ENCODE measurements around the gene ANKS1B. TPM values are rescaled to one million over a fixed set of nuclear protein-coding genes. Genes with fewer than 3 reads are reported as not detected.

ANKS1B gene
- total RNA-seq, 4 donors from 2014 or later = 34.5 to 81.9 (median 71.1) TPM

- no peak for TF ChIP-seq POLR2A (IDR thresholded peaks at IDR 0.05)
- no peak for TF ChIP-seq CTCF (IDR thresholded peaks at IDR 0.05)
- intact Hi-C loops (cut with DNase I) = no loop called here
- H3K9me3 ChIP-seq = no peaks in the 10 kb centered on the region
- H3K4me1 ChIP-seq = no peaks in the 10 kb centered on the region
- WGBS, 2 donors = 59% methylated on average over 9 of the region's 9 CpGs
- no peak for DNase-seq
- H3K4me3 ChIP-seq (replicated peaks in 1 of 3) = no peak overlapping the region
- H3K36me3 ChIP-seq = no peaks in the 10 kb centered on the region
- H3K27me3 ChIP-seq = no peaks in the 10 kb centered on the region
- no peak overlapping the region for H3K27ac ChIP-seq
These were observed 924.8 kb downstream of the ANKS1B start for GRCh38 chr12:99059824-99060511.

GRCh38 chr12:99057670-99058069 is 927.1 kb downstream of the ANKS1B start:
- intact Hi-C loops (cut with DNase I) = no loop called here
- H3K27me3 ChIP-seq = no peaks in the 10 kb centered on the region

GRCh38 chr12:99056186-99056585 is 928.5 kb downstream of the ANKS1B start:
- no peaks in the 10 kb centered on the region for H3K27me3 ChIP-seq
- no peaks in the 10 kb centered on the region for H3K9me3 ChIP-seq
- whole genome bisulfite sequencing, 2 donors = 83 to 88% methylated on average over 1 of the region's 1 CpG
- H3K4me3 ChIP-seq (replicated peaks in 1 of 3) = no peak overlapping the region
- no peaks in the 10 kb centered on the region for H3K36me3 ChIP-seq
- TF ChIP-seq POLR2A (IDR thresholded peaks at IDR 0.05) = no peak
- no peak for TF ChIP-seq CTCF (IDR thresholded peaks at IDR 0.05)
- no peak overlapping the region for H3K27ac ChIP-seq
- DNase-seq = no peak
- H3K4me1 ChIP-seq = no peaks in the 10 kb centered on the region
- intact Hi-C loops (cut with DNase I) = no loop called here

More at GRCh38 chr12:99057670-99058069, 927.1 kb downstream of the ANKS1B start:
- TF ChIP-seq POLR2A (IDR thresholded peaks at IDR 0.05) (no peak), CTCF (IDR thresholded peaks at IDR 0.05) (no peak)
- 79 to 86% methylated on average over 5 of the region's 5 CpGs for WGBS, 2 donors
- Histone ChIP-seq H3K4me3 (replicated peaks in 1 of 3) (no peak overlapping the region), H3K9me3 (no peaks in the 10 kb centered on the region), H3K4me1 (no peaks in the 10 kb centered on the region), H3K36me3 (no peaks in the 10 kb centered on the region), H3K27ac (no peak overlapping the region)
- no peak for DNase-seq

- intact Hi-C loops (cut with DNase I) = no loop called here
- Histone ChIP-seq H3K27ac (no peak overlapping the region), H3K27me3 (no peaks in the 10 kb centered on the region), H3K4me3 (replicated peaks in 1 of 3) (no peak overlapping the region), H3K4me1 (no peaks in the 10 kb centered on the region), H3K36me3 (no peaks in the 10 kb centered on the region), H3K9me3 (no peaks in the 10 kb centered on the region)
- no peak for TF ChIP-seq CTCF (IDR thresholded peaks at IDR 0.05)
- no peak for TF ChIP-seq POLR2A (IDR thresholded peaks at IDR 0.05)
- WGBS, 2 donors = 87 to 93% methylated on average over 3 of the region's 3 CpGs
- no peak for DNase-seq
These were observed 929.4 kb downstream of the ANKS1B start for GRCh38 chr12:99055299-99055698.

GRCh38 chr12:99054601-99055128 is 930.1 kb downstream of the ANKS1B start:
- Histone ChIP-seq H3K27me3 (no peaks in the 10 kb centered on the region), H3K27ac (no peak overlapping the region), H3K9me3 (no peaks in the 10 kb centered on the region), H3K4me3 (replicated peaks in 1 of 3) (no peak overlapping the region), H3K4me1 (no peaks in the 10 kb centered on the region), H3K36me3 (no peaks in the 10 kb centered on the region)
- TF ChIP-seq CTCF (IDR thresholded peaks at IDR 0.05) = no peak
- no peak for TF ChIP-seq POLR2A (IDR thresholded peaks at IDR 0.05)
- DNase-seq = no peak
- WGBS, 2 donors = 87 to 89% methylated on average over 1 of the region's 1 CpG
- intact Hi-C loops (cut with DNase I) = no loop called here

Measured in thyroid gland (tissue), 4 donors.